Activated T-cell treated with anti-CD3 and anti-CD28 coated beads, Interleukin-2, amount 50 U/mL, for 4 hours (primary cell): ENCODE results near the gene DNAJC3. TPM values are rescaled to one million over a fixed set of nuclear protein-coding genes. Genes with fewer than 3 reads are reported as not detected.
"Not testable (repeated sequence)": the region's sequence is repeated elsewhere in the genome, so short reads cannot be mapped to it uniquely, and the experiment has no call there.

Experiments used
- ATAC-seq, 2 donors: fragments of 200-7000 bp; cut with Tn5 transposase; one replicate each; pipeline ENCODE4 v1.10.0; 2021
- DNase-seq: peaks from one replicate; pipeline ENCODE4 v3.0.0-alpha.2; 2020
- H3K27me3 Mint-ChIP-seq: one replicate; pipeline ENCODE4 v1.8.0; 2021; ENCODE audit warnings: low read depth, mixed read lengths
- H3K36me3 Mint-ChIP-seq: one replicate; pipeline ENCODE4 v1.8.0; 2022; ENCODE audit warnings: mixed read lengths; ENCODE audit not compliant: insufficient read depth
- H3K4me1 Mint-ChIP-seq: one replicate; pipeline ENCODE4 v1.8.0; 2021; ENCODE audit warnings: low read depth, mixed read lengths
- H3K4me3 Mint-ChIP-seq: one replicate; pipeline ENCODE4 v1.8.0; 2021; ENCODE audit warnings: mild to moderate bottlenecking, moderate library complexity, mixed read lengths
- H3K9me3 Mint-ChIP-seq: one replicate; pipeline ENCODE4 v1.8.0; 2021; ENCODE audit warnings: mixed read lengths
- total RNA-seq, 3 donors: library from RNA; stranded (reverse); gene quantifications; one replicate each; pipeline ENCODE4 v1.2.1, GENCODE V29; 2021

Gene DNAJC3
- total RNA-seq, 3 donors from 2014 or later, result 30.2 to 39.3 (median 31.2) TPM

DNA sequence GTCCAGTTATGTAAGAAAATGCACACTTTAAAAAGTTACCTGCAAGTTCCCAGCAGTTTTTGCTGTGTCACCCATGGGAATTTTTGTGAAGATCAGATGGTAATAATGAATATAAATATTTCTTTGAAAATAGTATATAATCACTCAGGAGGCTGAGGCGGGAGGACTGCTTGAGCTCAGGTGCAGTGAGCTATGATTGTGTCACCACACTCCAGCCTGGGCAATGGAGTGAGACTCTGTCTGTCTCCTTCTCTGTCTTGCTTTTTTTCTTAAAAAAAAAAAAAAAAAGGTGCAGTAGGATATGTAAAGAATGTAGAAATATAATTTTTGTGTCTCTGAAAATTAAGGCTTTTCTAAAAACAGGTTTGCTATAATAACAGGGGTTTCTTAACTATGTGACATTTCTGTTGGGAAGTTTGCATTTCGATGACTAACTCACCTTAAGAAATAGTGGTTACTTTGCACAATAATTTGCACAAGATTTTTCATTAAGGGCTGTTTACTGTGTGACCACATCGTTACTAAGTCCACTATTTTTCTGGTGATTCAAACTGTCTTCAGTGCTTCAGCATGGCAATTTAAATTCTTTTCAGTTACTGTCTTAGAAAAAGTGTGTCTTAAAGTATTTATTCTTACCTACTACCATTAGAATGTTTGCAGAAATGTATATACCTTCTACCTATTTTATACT, 37.3 kb downstream of the DNAJC3 start:
- peaks cover 47% of the 10 kb centered on the region for H3K36me3 Mint-ChIP-seq
- H3K4me1 Mint-ChIP-seq, result peaks cover 3% of the 10 kb centered on the region
- ATAC-seq (no peak), DNase-seq (no peak)
- no peak overlapping the region for H3K4me3 Mint-ChIP-seq
- peaks cover 4% of the 10 kb centered on the region for H3K9me3 Mint-ChIP-seq
- H3K27me3 Mint-ChIP-seq, result no peaks in the 10 kb centered on the region

DNA sequence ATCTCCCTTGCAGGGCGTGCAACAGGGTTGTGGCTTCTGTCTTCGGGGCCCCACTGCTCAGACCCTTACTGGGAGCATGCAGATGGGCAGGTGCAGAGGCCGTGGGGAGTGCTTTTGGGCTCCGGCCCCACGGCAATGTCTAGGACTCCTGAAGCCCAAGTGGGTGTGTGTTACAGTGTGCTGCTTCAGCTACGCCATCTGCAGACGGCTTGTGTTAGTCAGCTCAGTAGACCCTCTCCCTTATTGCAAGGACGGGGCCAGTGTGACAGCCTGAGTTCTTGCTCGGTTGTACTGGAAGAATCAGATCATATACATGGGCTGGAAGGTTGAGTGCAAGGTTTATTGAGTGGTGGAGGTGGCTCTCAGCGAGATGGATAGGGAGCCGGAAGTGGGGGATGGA, 39.3 kb downstream of the DNAJC3 start:
- DNase-seq, result no peak
- peaks cover 48% of the 10 kb centered on the region for H3K36me3 Mint-ChIP-seq
- H3K4me1 Mint-ChIP-seq, result peaks cover 3% of the 10 kb centered on the region
- peaks cover 4% of the 10 kb centered on the region for H3K9me3 Mint-ChIP-seq
- H3K27me3 Mint-ChIP-seq, result no peaks in the 10 kb centered on the region
- ATAC-seq, result no peak
- no peak overlapping the region for H3K4me3 Mint-ChIP-seq

DNA sequence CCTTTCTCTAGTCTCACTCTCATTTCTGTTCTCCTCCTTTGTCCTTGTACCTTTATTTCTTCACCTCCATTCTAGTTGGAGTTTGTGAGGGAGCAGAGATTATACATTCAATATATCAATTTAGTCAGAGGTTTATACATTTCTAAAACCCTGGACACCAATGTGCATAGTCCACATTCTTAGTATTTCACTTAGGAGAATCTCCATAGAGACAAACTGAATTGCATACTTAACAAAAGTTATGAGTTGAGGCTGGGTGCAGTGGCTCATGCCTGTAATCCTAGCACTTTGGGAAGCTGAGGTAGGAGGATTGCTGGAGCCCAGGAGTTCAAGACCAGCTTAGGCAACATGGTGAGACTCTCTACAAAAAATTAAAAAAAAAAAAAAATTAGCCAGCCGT, 45.3 kb downstream of the DNAJC3 start:
- Mint-ChIP-seq H3K4me1 (peaks cover 14% of the 10 kb centered on the region), H3K36me3 (peaks cover 45% of the 10 kb centered on the region), H3K9me3 (peaks cover 4% of the 10 kb centered on the region), H3K4me3 (no peak overlapping the region), H3K27me3 (no peaks in the 10 kb centered on the region)
- no peak for ATAC-seq
- DNase-seq, result no peak

DNA sequence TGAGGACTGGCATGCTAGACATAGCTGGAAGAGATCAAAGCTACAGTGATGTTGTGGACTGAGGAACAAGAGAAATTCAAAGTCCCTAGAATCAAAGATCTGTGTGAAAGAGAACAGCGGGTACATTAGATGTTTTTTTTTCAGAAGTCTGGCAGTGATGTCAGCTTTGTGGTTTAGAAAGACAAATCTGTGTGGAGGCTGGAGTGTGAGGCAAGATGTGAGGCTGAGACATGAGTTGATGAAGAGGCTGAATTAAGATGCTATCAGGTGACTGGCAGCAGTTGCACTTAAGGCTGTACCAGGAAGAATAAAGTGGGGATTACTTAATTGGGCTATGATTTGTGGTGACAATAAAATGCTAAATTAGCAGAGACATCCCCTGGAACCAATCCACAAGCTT, 46.5 kb downstream of the DNAJC3 start:
- Mint-ChIP-seq H3K4me1 (peaks cover 18% of the 10 kb centered on the region), H3K4me3 (no peak overlapping the region), H3K27me3 (no peaks in the 10 kb centered on the region), H3K9me3 (peaks cover 4% of the 10 kb centered on the region), H3K36me3 (peaks cover 41% of the 10 kb centered on the region)
- ATAC-seq (no peak), DNase-seq (no peak)

DNA sequence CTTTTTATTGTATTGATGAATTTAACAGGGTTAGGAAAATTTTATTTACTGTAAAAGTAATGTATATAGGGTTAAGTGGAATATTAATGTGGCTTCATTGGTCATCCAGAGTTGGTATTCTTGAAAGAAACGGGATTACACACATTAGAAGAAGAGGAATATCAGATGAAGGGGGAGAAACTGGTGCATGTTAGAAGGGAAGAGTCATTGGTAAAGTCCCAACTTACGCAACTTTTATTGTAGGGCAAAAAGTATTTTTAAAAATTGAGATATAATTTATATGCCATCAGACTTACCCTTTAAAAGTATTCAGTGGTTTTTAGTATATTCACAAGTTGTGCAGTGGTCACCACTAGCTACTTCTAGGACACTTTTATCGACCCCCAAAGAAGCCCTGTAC, 47.3 kb downstream of the DNAJC3 start:
- H3K36me3 Mint-ChIP-seq, result peaks cover 40% of the 10 kb centered on the region
- no peak for ATAC-seq
- H3K9me3 Mint-ChIP-seq, result no peaks in the 10 kb centered on the region
- no peaks in the 10 kb centered on the region for H3K27me3 Mint-ChIP-seq
- no peak overlapping the region for H3K4me3 Mint-ChIP-seq
- no peak for DNase-seq
- H3K4me1 Mint-ChIP-seq, result peaks cover 20% of the 10 kb centered on the region

DNA sequence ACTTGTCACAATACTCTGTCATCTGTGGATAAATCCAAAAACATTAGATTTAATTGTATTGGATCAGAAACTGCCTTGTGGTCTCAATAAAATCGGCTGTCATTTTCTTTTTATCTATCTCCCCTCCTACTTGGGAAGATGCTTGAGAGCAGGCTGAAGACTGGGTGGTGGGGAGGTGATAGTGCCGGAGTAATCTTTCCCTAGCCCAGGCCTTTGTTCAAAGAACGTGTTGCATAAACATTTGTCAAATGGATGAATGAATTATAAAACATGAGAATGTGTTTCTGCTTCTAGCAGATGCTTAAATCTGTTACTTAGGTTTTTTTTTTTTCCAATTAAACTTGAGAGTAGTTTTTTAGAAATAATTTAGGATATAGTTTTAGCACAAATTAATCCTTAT, 49.9 kb downstream of the DNAJC3 start:
- H3K4me3 Mint-ChIP-seq, result no peak overlapping the region
- no peak for DNase-seq
- ATAC-seq, result no peak
- peaks cover 59% of the 10 kb centered on the region for H3K36me3 Mint-ChIP-seq
- peaks cover 35% of the 10 kb centered on the region for H3K4me1 Mint-ChIP-seq
- no peaks in the 10 kb centered on the region for H3K27me3 Mint-ChIP-seq
- H3K9me3 Mint-ChIP-seq, result peaks cover 21% of the 10 kb centered on the region

DNA sequence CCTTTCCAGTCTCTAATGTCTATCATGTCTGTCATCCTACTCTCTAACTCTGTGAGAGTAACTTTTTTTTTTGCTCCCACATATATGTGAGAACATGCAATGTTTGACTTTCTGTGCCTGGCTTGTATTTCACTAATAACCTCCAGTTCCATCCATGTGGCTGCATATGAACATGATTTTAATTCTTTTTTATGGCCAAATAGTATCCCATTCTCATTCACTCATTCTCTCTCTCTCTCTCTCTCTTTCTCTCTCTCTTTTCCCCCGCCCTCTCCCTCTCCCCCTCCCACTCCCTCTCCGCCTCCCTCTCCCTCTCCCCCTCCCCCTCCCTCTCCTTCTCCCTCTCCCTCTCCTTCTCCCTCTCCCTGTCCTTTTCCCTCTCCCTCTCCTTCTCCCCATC, 52.0 kb downstream of the DNAJC3 start:
- H3K4me1 Mint-ChIP-seq, result peaks cover 30% of the 10 kb centered on the region
- no peaks in the 10 kb centered on the region for H3K27me3 Mint-ChIP-seq
- no peak for DNase-seq
- no peak for ATAC-seq
- H3K9me3 Mint-ChIP-seq, result peaks cover 38% of the 10 kb centered on the region
- H3K4me3 Mint-ChIP-seq, result no peak overlapping the region
- peaks cover 63% of the 10 kb centered on the region for H3K36me3 Mint-ChIP-seq

DNA sequence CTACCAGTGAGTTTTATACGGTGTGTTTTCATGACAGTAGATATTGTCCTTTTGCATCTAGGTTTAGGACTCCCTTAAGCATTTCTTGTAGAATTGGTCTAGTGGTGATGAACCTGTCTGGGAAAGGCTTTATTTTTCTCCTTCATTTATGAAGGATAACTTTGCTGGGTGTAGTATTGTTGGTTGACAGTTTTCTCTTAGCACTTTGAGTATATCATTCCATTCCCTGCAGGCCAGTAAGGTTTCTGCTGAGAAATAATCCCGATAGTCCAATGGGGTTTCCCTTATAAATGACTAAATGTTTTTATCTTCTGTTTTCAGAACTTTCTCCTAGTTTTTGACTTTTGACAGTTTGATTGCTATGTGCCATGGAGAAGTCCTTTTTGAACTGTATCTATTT, 57.2 kb downstream of the DNAJC3 start:
- no peak for ATAC-seq
- Mint-ChIP-seq H3K9me3 (peaks cover 44% of the 10 kb centered on the region), H3K27me3 (no peaks in the 10 kb centered on the region), H3K36me3 (peaks cover 46% of the 10 kb centered on the region), H3K4me1 (peaks cover 18% of the 10 kb centered on the region), H3K4me3 (no peak overlapping the region)
- DNase-seq, result no peak

DNA sequence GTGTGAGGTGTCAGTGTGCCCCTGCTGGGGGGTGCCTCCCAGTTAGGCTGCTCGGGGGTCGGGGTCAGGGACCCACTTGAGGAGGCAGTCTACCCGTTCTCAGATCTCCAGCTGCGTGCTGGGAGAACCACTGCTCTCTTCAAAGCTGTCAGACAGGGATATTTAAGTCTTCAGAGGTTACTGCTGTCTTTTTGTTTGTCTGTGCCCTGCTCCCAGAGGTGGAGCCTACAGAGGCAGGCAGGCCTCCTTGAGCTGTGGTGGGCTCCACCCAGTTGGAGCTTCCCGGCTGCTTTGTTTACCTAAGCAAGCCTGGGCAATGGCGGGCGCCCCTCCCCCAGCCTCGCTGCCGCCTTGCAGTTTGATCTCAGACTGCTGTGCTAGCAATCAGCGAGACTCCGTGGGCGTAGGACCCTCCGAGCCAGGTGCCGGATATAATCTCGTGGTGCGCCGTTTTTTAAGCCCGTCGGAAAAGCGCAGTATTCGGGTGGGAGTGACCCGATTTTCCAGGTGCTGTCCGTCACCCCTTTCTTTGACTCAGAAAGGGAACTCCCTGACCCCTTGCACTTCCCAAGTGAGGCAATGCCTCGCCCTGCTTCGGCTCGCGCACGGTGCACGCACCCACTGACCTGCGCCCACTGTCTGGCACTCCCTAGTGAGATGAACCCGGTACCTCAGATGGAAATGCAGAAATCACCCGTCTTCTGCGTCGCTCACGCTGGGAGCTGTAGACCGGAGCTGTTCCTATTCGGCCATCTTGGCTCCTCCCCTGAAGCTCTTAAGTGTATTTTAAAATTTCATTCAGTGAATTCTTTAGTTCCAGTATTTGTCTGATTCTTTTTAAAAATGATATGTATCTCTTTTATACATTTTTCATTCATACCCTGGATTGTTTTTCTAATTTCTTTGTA, 63.4 kb downstream of the DNAJC3 start:
- H3K9me3 Mint-ChIP-seq, H3K27me3 Mint-ChIP-seq, H3K36me3 Mint-ChIP-seq, H3K4me3 Mint-ChIP-seq, DNase-seq, ATAC-seq: not testable (repeated sequence)
- peaks cover 14% of the 10 kb centered on the region for H3K4me1 Mint-ChIP-seq

DNA sequence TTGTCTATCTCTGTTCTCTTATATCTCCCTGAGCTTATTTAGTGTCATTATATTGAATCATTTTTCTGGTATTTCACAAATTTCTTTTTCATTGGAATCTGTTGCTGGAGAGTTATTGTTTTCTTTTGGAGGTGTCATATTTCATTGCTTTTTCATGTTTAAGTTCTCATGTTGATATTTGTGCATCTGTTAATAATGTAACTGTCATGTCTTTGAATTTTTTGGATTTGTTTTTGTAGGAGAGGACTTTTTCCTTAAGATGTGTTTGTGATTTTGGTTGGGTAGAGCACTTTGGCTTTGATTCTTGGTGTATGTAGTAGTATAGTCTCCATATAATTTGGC, 64.0 kb downstream of the DNAJC3 start:
- H3K4me3 Mint-ChIP-seq, result no peak overlapping the region

DNA sequence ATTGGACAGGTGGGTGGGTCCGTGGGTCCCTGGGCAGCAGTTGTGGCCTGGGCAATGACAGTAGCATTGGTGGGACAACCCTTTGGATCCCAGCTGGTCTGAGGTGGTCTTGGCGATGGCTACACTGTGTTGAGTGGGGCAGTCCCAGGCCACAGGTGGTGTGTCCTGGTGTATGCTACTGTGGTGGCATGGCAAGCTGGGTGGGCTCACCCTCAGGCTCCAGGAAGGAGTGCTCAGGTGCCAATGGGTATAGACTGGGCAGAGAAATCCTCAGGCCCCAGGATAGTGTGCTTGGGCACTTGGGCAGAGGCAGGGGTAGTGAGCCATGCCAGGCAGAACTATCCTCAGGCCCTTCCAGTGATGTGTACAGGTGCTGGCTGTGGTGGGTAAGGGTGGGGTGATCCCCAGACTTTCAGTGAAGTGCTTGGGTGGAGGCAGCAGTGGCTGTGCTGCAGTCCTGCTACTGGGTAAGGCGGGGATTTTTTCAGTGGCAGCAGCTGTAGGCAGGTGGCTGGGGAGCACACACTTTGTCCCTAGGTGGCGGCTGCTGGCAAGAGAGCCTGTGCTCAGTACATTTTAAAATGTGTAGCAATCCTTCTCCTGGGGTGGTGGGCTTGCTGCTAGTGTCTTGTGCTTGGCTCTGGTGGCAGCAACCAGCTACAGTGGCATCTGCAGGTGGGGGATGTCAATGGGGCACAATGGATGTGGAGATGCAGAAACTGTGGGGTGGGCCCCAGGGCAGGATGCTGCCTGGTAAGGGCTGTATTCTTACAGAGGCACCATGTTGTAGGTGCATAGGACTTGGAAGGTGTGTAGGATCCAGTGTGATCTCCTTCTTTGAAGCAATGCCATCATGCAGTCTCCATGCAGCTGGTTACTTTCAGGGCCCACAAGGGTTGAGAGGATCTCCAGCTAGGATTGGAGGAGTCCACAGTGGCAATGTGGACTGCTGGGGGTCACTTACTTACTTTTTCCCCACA, 64.9 kb downstream of the DNAJC3 start:
- peaks cover 17% of the 10 kb centered on the region for H3K4me1 Mint-ChIP-seq
- H3K9me3 Mint-ChIP-seq, result peaks cover 3% of the 10 kb centered on the region
- no peaks in the 10 kb centered on the region for H3K27me3 Mint-ChIP-seq
- H3K4me3 Mint-ChIP-seq, result no peak overlapping the region
- no peak for DNase-seq
- peaks cover 7% of the 10 kb centered on the region for H3K36me3 Mint-ChIP-seq
- ATAC-seq, result no peak

More for the DNA sequence above, 64.0 kb downstream of the DNAJC3 start:
- ATAC-seq, result no peak
- Mint-ChIP-seq H3K27me3 (no peaks in the 10 kb centered on the region), H3K9me3 (peaks cover 3% of the 10 kb centered on the region), H3K4me1 (peaks cover 14% of the 10 kb centered on the region), H3K36me3 (peaks cover 7% of the 10 kb centered on the region)
- DNase-seq, result no peak

DNA sequence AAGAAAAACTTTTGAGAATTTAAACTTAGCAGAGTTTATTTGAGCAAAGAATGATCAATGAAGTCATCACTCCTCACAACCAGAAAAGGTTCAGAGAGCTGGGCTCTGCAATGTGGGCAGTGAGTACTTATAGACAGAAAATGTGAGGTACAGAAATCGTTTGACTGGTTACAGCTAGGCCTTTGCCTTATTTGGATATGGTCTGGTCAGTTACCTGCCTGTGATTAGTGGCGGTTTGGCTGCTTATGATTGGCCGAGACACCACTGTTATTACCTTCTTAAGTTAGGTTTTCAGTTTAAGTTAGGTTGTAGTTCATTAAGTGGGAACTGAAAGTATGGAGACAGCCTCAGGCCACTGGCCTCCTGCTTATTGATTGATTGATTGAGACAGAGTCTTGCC, 66.3 kb downstream of the DNAJC3 start:
- Mint-ChIP-seq H3K27me3 (no peaks in the 10 kb centered on the region), H3K36me3 (peaks cover 10% of the 10 kb centered on the region), H3K4me3 (no peak overlapping the region), H3K4me1 (peaks cover 21% of the 10 kb centered on the region), H3K9me3 (peaks cover 3% of the 10 kb centered on the region)
- ATAC-seq (no peak), DNase-seq (no peak)

DNA sequence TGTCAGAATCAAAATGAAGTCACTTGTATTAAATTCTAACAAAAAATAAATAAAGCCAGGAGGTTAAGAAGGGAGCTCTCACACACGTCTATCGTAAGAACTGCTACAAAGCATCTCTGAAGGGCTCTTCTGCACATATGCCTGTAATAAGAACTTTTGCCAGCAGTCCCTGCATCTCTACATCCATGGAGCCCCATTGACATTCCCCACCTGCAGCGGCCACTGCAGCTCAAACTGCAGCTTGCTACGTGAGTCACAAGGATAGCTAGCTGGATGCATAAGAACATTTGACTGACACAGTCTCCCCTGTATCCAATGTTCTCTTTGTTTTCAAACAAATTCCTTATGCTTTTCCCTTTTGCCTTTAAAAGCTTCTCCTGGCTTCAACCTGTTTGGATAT, 68.3 kb downstream of the DNAJC3 start:
- no peak for DNase-seq
- Mint-ChIP-seq H3K27me3 (no peaks in the 10 kb centered on the region), H3K4me1 (peaks cover 21% of the 10 kb centered on the region), H3K4me3 (no peak overlapping the region), H3K9me3 (peaks cover 3% of the 10 kb centered on the region), H3K36me3 (peaks cover 15% of the 10 kb centered on the region)
- no peak for ATAC-seq

DNA sequence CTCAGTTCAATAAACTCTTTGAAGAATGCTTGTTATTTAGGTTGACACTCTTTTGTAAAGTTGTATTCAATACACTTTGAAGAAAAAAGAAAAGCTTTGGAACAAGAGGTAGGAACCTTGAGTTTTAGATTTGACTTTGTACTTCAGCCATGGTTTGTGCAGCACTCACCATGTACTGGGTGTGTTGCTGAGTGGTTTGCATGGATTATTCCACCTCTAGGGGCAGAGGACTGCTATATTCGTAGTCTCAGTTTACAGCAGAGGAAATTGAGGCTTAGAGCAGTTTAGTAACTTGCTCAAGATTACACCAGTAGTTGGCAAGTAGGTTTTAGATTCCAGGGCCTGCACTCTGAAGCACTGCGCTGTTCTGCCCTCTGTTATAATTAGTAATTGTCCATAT, 68.8 kb downstream of the DNAJC3 start:
- Mint-ChIP-seq H3K9me3 (peaks cover 2% of the 10 kb centered on the region), H3K36me3 (peaks cover 15% of the 10 kb centered on the region), H3K4me3 (no peak overlapping the region), H3K27me3 (no peaks in the 10 kb centered on the region), H3K4me1 (peaks cover 21% of the 10 kb centered on the region)
- no peak for ATAC-seq
- DNase-seq, result no peak
